ENCODE results near the gene C1orf21.
A peak's percentile ranks its signal among the peaks of the same experiment; 100 is the strongest.

Gene C1orf21

DNA sequence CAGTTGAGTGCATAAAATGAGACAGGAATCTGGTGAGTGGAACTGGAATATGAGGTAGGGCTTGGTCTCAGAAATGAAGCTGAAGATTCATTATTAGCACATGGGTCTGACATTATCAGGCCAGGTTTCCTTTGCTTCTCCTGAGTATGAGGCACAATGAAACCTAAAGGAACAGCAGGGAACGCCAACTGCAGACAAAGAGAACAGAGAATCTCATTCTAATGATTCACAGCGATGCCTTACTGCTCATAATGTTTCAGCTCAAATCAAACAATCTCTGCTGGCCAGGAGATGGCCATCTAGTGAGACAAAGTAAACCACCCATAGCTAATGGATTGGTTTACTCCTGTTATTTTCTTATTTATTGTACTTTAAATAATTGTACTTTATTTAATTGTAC lies 133.5 kb downstream of the C1orf21 start:
- DNase-seq, result no peak

DNA sequence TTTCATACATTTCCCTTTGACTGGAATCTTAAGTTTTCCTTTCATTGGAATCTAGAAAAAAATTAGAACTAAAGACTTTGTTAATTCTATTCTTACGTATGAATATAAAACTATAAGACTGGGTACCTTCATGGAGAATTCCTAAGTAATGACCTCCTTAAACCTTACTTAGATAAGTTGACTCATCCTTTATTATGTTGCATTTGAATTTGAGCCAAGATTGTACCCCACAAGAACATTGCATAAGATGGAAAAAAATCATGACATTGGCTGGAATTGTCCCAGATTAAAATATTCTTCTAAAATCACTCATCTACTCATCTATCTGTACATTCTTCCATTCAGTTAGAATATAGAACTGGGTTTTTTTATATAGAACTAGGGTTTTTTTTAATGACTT lies 137.4 kb downstream of the C1orf21 start:
- peak; percentile 46 for DNase-seq

DNA sequence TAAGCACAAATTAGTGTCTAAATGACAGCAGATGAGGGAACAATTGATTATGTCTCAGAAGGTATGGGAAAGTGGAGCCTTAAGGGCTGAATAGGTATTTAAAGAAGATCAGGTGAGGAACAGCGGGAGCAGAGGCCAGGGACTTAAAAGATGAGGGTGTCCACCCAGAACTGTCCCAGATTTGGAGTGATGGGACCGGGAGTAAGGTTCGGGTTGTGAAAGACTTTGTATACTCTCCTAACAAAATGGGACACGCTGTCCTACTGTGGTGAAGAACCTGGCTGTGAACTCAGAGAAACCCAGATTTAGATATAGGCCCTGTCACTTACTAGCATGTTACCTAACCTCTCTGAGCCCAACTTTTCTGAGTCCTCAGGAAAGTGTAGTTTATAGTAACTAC lies 140.6 kb downstream of the C1orf21 start:
- DNase-seq, result no peak

DNA sequence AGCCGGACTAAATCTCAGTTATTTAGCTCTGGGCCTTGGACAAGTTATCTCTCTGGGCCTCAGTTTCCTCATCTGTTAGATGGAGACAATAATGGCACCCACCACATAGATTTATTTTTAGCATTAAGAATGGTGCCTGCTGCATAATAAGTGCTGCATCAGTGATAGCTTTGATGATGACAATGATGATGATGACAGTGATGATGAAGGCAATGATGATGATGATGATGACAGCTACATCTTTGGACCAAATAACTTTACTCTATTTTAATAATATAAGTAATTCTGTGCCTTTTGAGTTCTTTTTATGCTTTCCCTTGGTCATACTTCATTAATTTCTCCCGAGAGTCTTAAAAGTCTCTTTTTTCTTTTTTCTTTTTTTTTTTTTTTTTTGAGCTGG lies 143.4 kb downstream of the C1orf21 start:
- no peak for DNase-seq

DNA sequence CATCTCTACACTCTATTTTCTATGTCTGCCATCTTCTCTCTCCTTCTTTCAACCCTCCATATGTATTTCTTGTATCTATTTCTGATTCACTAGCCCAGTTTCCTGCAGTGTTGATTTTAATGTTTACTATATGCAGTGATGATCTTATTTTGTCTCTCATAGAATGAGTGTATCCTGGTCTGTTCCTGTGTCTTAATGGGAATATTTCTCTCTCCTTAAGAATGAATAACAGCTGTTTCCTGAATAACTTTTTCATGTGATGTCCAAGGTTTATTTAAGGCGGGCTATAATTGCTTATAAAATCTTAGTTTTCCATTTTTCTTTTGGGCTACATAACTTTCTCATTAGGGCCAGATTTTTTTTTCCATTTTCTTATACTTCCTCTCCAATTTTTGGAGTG lies 144.5 kb downstream of the C1orf21 start:
- DNase-seq, result no peak

DNA sequence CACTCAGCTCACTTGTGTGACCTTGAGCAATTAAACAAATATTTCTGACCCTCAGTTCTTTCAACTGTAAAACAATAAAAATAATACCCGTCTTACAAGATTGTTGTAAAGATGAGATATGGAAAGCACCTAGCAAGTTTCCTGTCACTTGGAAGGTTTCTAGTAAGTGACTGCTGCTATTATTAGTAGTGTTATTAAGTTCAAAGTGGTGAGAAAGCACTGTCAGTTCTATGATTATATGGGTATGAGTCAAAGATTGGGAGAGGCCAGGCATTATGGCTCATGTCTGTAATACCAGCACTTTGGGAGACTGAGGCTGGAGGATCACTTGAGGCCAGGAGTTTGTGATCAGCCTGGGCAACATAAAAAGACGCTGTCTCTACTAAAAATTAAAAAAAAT lies 145.4 kb downstream of the C1orf21 start:
- DNase-seq, result no peak

DNA sequence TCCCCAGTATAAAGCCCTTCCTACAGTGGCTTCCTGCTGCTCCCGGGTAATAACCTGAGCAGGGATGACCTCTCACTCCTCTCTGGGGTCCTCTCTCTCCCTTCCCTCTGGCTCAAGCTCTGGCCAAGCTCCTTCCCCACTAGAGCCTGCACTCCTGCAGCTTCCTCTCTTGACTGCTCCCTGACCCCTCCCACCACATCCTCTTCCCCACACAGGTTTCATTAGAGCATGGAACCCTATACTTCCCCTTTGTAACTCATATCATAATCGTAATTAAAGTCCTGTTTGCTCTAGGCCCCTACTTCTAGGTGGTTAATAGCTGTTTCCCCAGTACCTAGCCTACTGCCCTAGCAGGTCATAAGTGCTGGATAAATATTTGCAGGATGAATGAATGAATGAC lies 146.2 kb downstream of the C1orf21 start:
- DNase-seq, result no peak

DNA sequence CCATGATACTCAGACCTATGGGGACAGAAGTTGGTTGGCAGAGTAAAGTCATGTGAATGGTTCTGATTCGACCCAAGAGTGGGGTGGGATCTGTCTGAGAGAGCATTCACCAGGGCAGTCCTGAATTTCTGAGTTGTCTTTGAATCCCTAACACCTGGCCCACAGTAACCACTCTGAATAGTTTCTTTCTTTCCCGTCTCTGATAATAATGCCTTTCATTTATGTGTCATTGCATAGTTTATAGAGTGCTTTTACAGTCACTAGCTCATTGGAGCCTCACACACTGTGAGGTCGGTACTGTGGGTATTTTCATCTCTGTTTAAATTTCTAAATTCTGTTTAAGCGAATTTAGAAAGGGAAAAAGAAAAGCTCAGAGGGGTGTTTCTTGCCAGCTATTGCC lies 147.1 kb downstream of the C1orf21 start:
- no peak for DNase-seq

DNA sequence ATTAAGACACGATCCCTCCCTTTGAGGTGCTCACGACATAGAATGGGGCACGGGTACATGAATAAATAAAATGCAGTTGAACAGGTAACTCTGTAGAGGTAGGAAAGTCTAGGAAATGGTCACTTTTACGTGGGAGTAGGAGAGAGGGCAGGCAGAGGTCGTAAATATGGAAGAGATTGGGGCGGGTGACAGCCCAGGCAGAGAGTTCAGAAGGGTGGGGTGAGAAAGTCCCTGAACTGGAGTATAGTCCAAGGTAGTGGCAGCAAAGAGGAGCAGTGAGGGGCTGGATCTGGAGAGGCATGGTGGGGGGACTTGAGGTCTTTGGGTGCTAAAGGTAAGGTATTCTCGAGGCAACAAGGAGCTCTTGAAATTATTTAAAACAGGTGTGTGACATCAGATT lies 147.9 kb downstream of the C1orf21 start:
- no peak for DNase-seq

DNA sequence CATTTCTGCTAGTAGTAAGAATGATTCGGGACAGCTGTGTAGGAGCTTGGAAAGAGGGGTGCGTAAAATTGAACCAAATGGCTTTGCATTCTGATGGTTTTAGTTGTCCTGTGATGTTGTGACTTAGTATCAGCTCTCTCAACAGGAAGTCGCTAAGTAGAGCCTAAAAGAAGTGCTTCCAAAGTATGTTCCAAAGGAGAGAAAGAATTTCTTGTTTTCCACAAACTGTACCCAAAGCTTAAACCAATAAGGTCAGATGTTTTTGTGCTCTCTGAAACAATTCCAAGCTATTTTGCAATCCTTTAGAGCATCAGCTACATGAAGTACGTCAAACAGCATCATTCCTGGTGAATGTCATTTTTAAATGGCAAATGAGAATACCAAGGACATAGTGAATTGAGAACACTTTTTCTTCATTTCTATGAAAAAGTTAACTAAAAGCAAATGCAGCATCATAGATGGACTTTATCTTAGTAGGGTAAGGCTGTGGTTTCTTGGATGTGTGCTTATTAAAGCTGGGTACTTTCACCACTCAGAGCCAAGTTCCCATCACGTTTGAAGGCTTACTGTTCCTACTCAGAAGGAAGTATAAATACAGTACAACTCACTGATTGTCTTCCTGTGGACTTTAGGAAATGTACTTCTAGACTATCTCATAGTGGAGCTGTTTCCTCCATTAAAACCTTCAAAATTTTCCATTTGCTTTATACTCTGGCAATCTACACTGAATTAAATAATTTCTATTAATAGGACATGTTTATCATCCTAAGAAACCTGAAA lies 148.6 kb downstream of the C1orf21 start:
- DNase-seq, result no peak

DNA sequence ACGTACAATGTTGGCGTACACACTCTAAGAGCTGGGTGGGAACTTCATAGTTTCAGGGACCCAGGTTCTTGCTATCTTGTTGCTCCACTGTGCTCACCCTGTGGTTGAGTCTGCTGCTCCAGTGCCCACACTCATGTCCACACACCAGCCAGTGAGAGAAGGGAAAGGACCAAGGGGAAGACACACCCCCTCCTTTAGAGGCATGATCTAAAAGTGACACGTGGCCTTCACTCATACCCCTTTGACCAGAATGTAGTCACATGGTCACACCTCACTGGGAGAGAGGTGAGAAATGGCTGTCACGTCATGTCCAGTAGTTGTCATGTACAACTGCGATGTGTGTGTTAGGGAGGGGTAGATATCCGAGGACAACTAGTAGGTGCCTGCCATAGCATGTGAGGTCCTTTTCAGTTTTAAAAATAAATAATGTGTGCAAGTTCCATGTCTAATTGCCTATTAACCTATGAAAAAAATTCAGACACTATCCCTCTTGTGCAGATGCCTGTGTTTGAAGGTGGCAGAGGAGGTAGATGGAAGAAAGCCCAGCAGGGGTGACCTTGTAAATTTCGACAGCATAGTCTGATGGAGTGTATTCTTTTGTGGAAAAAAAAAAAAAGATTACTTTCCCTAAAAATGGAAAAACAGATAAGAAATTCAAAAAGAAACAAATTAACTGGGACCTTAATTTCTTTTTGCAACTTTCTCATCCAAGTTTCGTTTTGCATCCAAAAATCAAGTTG lies 149.6 kb downstream of the C1orf21 start:
- no peak for DNase-seq

DNA sequence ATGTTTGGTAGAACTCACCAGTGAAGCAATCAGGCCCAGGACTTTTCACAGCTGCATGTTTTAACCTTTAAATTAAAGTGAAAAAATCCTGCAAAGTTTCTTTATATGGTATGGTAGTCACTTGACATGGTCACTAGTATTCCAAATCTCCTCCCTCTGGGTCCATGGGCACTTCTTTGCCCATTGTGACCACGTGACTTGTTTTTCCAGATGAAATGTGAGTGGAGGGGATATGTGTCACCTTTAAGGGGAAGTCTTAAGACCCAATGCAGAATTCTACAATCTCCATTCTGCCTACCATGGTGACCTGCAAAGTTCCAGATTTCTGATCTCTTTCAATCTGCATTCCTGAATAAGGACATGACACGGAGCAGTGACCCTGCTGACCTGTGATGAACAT lies 152.8 kb downstream of the C1orf21 start:
- no peak for DNase-seq

DNA sequence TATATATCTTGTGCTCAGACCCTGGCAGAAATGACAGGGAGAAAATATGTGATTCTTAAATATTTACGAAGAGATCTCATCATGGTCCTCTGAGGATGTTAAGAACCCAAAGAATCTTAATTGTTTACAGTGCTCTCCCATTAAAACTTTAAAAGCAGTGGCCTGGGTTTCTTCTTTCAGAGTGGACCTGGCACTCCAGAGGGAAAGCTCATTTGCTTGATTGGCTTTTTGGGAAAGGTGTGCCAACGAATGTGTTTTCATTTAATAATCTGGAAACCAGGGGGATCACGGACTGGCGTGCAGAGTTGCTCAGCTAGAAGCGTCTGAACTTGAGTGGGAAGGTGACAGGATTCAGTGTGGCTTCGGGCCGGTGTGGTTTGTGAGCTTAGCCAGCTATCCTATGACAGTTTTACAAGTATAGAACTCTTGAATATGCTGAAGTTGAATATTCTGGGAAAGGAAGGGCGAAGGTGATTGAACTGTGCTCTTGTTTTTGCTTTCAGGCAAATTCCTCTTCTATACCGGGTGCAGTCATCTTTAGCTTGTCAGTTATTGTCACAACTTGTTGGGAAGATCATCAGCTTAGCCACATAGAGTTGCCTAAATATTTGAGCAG lies 154.8 kb downstream of the C1orf21 start:
- DNase-seq, result no peak

DNA sequence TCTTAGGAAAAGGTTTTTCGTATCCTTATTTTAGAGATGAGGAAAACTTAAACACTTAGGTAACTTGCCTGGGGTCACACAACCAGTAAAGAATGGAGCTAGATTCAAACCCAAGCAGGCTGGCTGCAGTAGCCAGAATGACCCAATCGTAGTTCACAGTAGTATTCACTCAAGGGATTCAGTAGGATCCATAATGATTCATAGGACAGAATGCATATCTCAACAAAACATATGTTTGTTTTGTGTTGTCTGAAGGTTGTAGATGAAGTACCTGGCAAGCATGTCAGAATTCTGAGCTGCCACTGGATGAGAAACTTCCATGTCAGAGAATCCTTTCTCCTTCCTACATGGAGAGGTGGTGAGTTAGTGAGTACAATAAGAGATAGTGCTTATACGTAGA lies 155.5 kb downstream of the C1orf21 start:
- no peak for DNase-seq

DNA sequence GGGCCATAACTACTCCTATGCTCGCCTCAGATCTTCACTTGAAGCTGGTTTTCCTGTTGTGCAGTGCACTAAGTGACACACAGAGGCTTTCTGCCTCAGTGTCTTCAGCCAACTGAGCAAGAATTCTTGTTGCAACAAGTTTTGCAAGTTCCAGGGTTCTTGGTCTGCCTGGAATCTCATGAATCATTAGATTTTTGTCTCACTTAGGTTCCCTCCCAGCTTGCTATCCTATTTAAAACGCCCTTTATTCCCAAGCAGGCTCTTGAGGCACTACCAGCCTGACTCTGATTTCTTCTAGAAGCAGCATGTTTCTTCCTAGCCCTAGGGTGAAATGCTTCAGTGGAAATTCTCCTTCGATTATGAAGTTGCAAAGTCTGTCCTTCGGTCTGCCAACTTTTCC lies 158.8 kb downstream of the C1orf21 start:
- DNase-seq, result peak; percentile 19

DNA sequence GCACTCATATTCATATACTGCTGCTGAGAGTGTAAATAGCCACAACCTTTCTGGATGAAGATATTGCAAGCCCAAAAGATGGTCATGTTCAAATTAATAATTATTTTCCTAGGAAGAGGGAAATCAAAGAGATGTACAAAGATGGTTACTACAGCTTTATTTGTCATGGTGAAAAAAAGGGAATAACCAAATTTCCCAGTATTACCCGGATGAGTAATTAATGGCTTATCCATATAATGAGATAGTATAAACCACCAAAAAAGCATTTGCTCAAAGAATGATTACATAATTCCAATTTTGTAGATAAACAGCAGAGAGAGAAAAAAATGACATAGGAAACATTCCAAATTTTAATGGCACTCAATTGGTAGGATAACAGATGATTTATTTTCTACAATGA lies 165.6 kb downstream of the C1orf21 start:
- no peak for DNase-seq

DNA sequence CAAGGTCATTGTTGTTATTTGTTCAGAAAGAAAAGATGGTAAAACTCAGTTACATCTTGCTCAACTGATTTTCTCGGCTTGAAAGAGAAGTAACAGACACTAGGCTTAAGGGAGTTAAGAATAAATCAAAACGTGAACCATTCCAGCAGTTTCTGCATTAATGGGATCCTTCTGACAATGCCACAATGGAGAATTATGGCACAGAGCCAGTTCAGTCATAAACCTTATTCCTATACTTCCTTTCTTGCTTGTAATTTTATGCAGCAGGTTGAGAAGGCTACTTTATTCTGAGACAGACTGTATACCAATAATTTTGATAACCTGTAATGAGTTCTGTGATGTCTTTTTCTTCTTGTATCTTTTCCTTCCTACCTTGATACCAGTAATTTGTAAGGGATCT lies 167.0 kb downstream of the C1orf21 start:
- no peak for DNase-seq

DNA sequence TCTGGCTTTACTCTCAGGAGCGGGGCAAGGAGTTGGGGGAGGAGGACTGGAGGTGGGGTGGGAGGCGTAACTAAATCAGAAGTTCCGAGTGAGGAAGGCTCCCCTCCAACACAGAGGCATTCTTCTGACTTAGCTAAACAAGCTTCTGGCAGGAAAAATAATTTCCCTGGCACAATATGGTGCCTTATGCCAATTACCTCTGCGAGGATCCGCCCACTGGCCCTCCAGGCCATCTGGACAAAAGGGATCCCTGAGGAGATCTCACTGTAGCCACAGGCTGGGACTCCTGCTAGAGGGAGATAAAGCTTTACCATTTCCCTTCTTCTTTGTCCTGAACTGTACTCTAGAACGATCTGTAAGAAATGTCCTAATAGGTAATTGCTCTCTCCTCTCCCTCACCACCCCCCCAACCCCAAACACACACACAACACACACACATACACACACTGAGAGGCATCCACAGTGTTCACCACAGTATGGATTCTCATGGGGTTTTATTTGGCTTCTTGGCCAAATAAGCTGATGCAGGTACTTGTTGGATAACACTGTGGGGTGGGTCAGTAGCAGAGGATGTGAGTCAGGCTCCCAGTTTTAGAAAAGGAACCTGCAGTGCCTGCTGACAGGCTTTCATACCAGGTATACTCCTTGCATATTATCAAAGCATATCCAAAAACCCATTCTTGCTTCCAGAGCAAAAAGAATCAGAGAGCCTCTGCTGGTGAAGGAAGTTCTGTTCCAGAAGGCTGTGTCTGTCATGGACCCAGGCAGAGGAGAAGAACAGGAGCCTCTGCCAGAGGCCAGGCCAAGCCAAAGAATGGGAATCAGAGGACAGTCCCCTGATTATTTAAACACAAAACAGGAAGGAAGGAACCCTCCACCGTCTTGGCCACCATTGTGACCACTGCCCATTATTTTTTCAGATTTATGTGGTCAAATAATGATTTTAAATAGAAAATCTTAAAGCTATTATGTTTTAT lies 169.1 kb downstream of the C1orf21 start:
- no peak for DNase-seq

DNA sequence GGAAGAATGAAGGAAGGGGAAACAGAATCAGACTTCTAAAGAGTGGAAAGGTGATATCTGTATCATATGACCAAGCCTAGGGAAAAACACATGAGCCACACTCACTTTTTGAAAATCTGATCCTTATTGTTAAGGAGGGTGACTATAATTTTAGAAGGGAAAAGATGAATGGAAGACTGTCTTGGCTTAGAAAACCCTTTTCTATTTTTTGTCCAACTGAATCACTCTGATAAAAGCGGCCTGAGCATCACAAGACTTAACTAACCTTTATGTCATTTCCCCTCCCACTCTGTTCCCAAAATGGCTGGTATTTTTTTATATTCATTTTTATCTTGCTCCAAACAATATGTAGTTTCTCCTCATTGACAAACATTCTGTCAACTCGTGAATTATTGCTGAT lies 169.8 kb downstream of the C1orf21 start:
- no peak for DNase-seq

DNA sequence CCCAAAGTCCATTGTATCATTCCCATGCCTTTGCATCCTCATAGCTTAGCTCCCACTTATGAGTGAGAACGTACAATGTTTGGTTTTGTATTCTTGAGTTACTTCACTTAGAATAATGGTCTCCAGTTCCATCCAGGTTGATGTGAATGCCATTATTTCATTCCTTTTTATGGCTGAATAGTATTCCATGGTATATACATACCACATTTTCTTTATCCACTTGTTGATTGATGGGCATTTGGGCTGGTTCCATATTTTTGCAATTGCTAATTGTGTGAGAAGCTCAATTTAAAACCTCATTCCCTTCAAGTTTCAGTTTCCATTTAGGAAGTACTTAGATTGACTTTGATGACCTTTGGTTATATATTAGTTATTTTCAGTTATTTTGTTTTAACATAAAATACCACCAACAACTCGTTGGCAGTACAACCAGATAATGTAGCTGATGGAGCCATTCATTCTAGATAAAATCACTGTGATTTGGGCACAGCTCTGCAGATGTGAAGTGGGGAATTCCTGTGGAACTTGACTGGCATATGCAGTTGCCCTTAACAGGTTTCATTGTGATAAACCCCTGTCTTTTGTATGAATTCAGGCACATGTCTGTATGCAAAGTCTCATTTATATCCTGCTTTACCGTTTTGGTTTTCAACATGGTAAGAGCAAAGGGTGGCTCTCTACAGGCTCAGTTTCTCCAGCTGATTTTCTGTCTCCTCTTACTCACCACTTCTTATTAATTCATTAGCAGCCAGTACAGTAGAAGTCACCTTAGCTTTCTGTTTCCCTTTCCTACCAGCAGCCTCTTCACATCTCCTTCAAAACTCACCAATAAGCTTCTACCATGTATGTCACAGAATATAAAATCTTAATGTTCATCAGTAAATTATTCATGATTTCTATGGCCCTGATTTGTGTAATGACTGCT lies 170.9 kb downstream of the C1orf21 start:
- no peak for DNase-seq

DNA sequence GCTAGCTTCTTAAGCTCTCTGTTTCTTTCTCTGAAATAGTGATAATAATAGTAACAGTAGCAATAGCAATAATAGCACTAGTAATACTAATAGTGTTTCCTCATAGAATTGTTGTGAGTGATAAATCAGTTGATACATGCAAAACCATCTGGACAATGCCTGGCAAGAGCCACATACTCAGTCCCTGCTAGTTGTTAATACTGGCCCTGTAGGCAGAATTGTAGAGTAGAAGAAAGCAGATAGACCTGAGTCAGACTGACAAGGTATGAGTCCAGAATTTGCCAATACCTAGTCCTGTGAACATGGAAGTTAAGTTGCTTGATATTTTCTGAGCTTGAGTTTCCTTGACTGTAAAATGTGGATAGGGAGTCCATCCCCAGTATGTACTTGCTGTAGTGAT lies 171.9 kb downstream of the C1orf21 start:
- no peak for DNase-seq
